ENCODE measurements around the gene EFTUD2.

GRCh38 chr17:44912763-44913544, 13.7 kb upstream of the EFTUD2 start:
- TF ChIP-seq FOXK1 (CRISPR knock-in tag; IDR thresholded peaks at IDR 0.05) = no peak
- TF ChIP-seq CTCF (IDR thresholded peaks at IDR 0.05) = no peak
- TF ChIP-seq KAT7 (CRISPR knock-in tag; IDR thresholded peaks at IDR 0.05; ENCODE audit: borderline replicate concordance) = no peak
- TF ChIP-seq FOXP4 (CRISPR knock-in tag; IDR thresholded peaks at IDR 0.05) = no peak

All from WTC11 (cell line).